ENCODE measurements around the gene SLC38A3. TPM values are rescaled to one million over a fixed set of nuclear protein-coding genes. Genes with fewer than 3 reads are reported as not detected.
"Not testable (repeated sequence)": the region's sequence is repeated elsewhere in the genome, so short reads cannot be mapped to it uniquely, and the experiment has no call there.

SLC38A3 gene
- total RNA-seq, 8 experiments from 2014 or later, result 0.46 to 9.0 (median 0.85) TPM

GRCh38 chr3:50222169-50222528 is 17.1 kb downstream of the SLC38A3 start:
- Histone ChIP-seq H3K4me1 (replicated peaks in 1 of 2) (peaks cover 3 to 23% of the 10 kb centered on the region in 2 donors), H3K4me3 (no peak overlapping the region), H3K27ac (no peak overlapping the region)
- 80 to 100% methylated on average over 1 of the region's 1 CpG; no CpG with 5 or more reads in 8 of the 10 experiments for WGBS, 10 experiments
- ATAC-seq (replicated peaks in 6 of 8), result no peak
- in situ Hi-C loops (cut with MboI; ENCODE audit: low pct_unique_long_range_greater_than_20kb in 2 of 9, low sequenced_read_pairs in 9 of 9, unreplicated experiment in 9 of 9), result no loop called here

- Histone ChIP-seq H3K27ac (no peak overlapping the region), H3K4me1 (replicated peaks in 1 of 2) (peaks cover 12 to 33% of the 10 kb centered on the region in 2 donors), H3K4me3 (no peak overlapping the region)
- WGBS, 10 experiments, result 0 to 78% (median 61%) methylated on average over 1 to 5 of the region's 5 CpGs; no CpG with 5 or more reads in 1 of the 10 experiments
- ATAC-seq (replicated peaks in 6 of 8), result no peak
- in situ Hi-C loops (cut with MboI; ENCODE audit: low pct_unique_long_range_greater_than_20kb in 2 of 9, low sequenced_read_pairs in 9 of 9, unreplicated experiment in 9 of 9), result no loop called here
Observed at GRCh38 chr3:50224639-50225038, 19.6 kb downstream of the SLC38A3 start.

DNA sequence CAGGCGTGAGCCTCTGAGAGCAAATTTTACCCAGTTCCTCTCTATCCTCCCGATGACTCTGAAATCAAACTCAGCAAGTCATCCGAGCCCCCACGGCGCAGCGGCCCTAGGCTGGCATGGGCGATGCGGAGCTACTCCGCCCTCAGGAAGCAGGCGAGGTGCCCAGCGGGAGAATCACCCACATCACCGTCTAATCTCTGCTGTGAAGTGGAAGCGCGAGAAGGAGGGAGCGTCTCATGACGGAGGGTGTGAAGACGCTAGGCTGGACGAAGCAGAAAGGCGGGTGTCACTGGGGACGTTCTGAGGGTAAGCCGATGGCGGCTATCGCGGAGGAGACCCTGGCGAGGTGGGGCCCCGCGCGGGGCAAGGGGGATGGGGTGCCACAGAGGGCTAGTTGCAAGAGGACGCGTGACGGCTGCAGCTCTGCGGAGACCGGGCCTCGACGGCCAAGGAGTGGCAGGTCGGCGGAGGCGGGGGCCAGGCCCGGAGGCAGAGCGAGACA is 21.9 kb downstream of the SLC38A3 start:
- H3K4me1 ChIP-seq (replicated peaks in 1 of 2), result peaks cover 9 to 13% of the 10 kb centered on the region in 2 donors
- no peak overlapping the region for H3K27ac ChIP-seq
- WGBS, 10 experiments, result 4 to 30% (median 20%) methylated on average over 1 to 5 of the region's 40 CpGs; no CpG with 5 or more reads in 7 of the 10 experiments
- peak overlapping the region; percentile 9 to 72 (median 52) for H3K4me3 ChIP-seq
- peak in 3 of 8 experiments; percentile 21 to 32 (median 27) for ATAC-seq (replicated peaks in 6 of 8)
- in situ Hi-C loops (cut with MboI; ENCODE audit: low pct_unique_long_range_greater_than_20kb in 2 of 9, low sequenced_read_pairs in 9 of 9, unreplicated experiment in 9 of 9), result no loop called here

GRCh38 chr3:50227390-50228183 is 22.5 kb downstream of the SLC38A3 start:
- ATAC-seq (replicated peaks in 6 of 8), result peak; percentile 86 to 91 (median 86)
- H3K4me3 ChIP-seq, result peak overlapping the region; percentile 42 to 72 (median 52)
- 0 to 10% (median 0%) methylated on average over 1 to 7 of the region's 51 CpGs; no CpG with 5 or more reads in 2 of the 10 experiments for WGBS, 10 experiments
- in situ Hi-C loops (cut with MboI; ENCODE audit: low pct_unique_long_range_greater_than_20kb in 2 of 9, low sequenced_read_pairs in 9 of 9, unreplicated experiment in 9 of 9), result no loop called here
- H3K4me1 ChIP-seq (replicated peaks in 1 of 2), result peaks cover 9 to 13% of the 10 kb centered on the region in 2 donors
- peak overlapping the region; percentile 72 to 82 for H3K27ac ChIP-seq

GRCh38 chr3:50228184-50228763 is 23.2 kb downstream of the SLC38A3 start:
- Histone ChIP-seq H3K4me1 (replicated peaks in 1 of 2) (peaks cover 16 to 20% of the 10 kb centered on the region in 2 donors), H3K27ac (peak overlapping the region; percentile 72 to 82), H3K4me3 (peak overlapping the region; percentile 42 to 72 (median 52))
- ATAC-seq (replicated peaks in 6 of 8), result peak in 1 of 8 experiments; percentile 14
- in situ Hi-C loops (cut with MboI; ENCODE audit: low pct_unique_long_range_greater_than_20kb in 2 of 9, low sequenced_read_pairs in 9 of 9, unreplicated experiment in 9 of 9), result not testable (repeated sequence)
- WGBS, 10 experiments, result 0 to 80% (median 52%) methylated on average over 1 to 9 of the region's 15 CpGs; no CpG with 5 or more reads in 4 of the 10 experiments

DNA sequence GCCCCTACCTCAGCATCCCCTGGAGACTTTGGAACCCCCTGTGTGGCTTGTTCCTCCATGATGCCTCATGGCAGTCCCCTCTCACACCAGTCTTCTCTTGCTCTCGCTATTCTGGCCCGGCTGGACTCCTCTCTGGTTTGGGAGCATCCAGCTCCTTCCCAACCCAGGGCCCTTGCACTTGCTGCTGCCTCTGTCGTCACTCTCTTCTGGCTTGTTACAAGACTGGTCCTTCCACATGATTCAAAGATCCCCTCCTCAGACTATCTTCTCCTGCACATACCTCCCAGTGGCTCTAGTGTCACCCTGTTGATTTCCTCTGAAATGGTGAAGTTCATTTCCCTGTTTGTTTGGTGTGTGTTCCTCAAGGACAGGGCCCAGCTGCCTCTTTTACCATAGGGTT is 24.4 kb downstream of the SLC38A3 start:
- in situ Hi-C loops (cut with MboI; ENCODE audit: low pct_unique_long_range_greater_than_20kb in 2 of 9, low sequenced_read_pairs in 9 of 9, unreplicated experiment in 9 of 9), result no loop called here

GRCh38 chr3:50230104-50230793 is 25.2 kb downstream of the SLC38A3 start:
- H3K27ac ChIP-seq, result no peak overlapping the region
- no peak overlapping the region for H3K4me3 ChIP-seq
- in situ Hi-C loops (cut with MboI; ENCODE audit: low pct_unique_long_range_greater_than_20kb in 2 of 9, low sequenced_read_pairs in 9 of 9, unreplicated experiment in 9 of 9), result no loop called here
- WGBS, 10 experiments, result 50 to 100% (median 87%) methylated on average over 1 to 6 of the region's 8 CpGs; no CpG with 5 or more reads in 3 of the 10 experiments
- H3K4me1 ChIP-seq (replicated peaks in 1 of 2), result peaks cover 21 to 35% of the 10 kb centered on the region in 2 donors
- ATAC-seq (replicated peaks in 6 of 8), result no peak

More for the DNA sequence above, 24.4 kb downstream of the SLC38A3 start:
- no peak overlapping the region for H3K27ac ChIP-seq
- no peak for ATAC-seq (replicated peaks in 6 of 8)
- 80 to 100% (median 100%) methylated on average over 1 to 3 of the region's 3 CpGs; no CpG with 5 or more reads in 5 of the 10 experiments for WGBS, 10 experiments
- peaks cover 21 to 28% of the 10 kb centered on the region in 2 donors for H3K4me1 ChIP-seq (replicated peaks in 1 of 2)
- H3K4me3 ChIP-seq, result no peak overlapping the region

GRCh38 chr3:50230794-50231125 is 25.7 kb downstream of the SLC38A3 start:
- in situ Hi-C loops (cut with MboI; ENCODE audit: low pct_unique_long_range_greater_than_20kb in 2 of 9, low sequenced_read_pairs in 9 of 9, unreplicated experiment in 9 of 9), result no loop called here
- ATAC-seq (replicated peaks in 6 of 8), result no peak
- 0 to 100% (median 90%) methylated on average over 1 to 3 of the region's 4 CpGs; no CpG with 5 or more reads in 1 of the 10 experiments for WGBS, 10 experiments
- H3K4me3 ChIP-seq, result no peak overlapping the region
- peaks cover 24 to 39% of the 10 kb centered on the region in 2 donors for H3K4me1 ChIP-seq (replicated peaks in 1 of 2)
- H3K27ac ChIP-seq, result no peak overlapping the region

GRCh38 chr3:50231581-50231980 is 26.5 kb downstream of the SLC38A3 start:
- Histone ChIP-seq H3K4me1 (replicated peaks in 1 of 2) (peaks cover 24 to 36% of the 10 kb centered on the region in 2 donors), H3K27ac (no peak overlapping the region), H3K4me3 (no peak overlapping the region)
- no peak for ATAC-seq (replicated peaks in 6 of 8)
- in situ Hi-C loops (cut with MboI; ENCODE audit: low pct_unique_long_range_greater_than_20kb in 2 of 9, low sequenced_read_pairs in 9 of 9, unreplicated experiment in 9 of 9), result no loop called here
- WGBS, 10 experiments, result 17 to 100% (median 77%) methylated on average over 1 to 4 of the region's 5 CpGs; no CpG with 5 or more reads in 7 of the 10 experiments

DNA sequence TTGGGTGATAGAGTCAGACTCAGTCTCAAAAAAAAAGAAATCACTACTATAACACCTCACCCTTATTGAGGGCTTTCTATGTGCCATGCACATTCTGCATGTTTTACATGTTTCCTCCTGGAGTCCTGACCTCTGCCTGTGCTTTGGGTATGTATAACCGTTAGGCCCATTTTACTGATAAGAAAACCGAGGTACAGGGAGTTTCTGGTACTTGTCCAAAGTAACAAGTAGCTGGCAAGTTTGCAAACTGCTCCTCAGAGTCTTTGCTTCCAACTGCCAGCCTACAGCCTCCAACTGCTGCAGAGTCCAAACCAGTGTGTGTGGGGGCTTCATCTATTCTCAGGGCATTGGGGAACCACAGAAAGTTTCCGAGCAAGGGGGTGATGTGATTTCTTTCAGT is 27.2 kb downstream of the SLC38A3 start:
- in situ Hi-C loops (cut with MboI; ENCODE audit: low pct_unique_long_range_greater_than_20kb in 2 of 9, low sequenced_read_pairs in 9 of 9, unreplicated experiment in 9 of 9), result no loop called here

DNA sequence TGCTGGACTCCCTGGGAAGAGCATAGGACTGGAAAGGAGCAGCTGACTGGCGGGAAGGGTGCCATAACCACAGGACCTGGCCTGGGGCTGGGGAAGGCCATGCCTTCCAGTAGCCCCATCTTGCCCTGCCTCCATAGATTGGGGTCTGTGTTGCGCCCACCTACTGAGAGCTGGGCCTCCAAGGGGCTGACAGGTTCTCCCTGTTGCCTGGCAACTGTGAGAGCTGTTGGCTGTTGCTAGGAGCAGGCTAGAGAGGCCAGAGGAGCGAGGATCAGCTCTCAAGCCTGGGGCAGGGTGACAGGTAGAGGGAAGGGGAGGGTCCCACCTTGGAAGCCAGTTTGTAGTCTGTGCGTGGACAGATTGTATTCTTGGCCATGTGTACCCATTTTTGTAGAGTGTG is 28.1 kb downstream of the SLC38A3 start:
- Histone ChIP-seq H3K4me1 (replicated peaks in 1 of 2) (peaks cover 22 to 33% of the 10 kb centered on the region in 2 donors), H3K4me3 (no peak overlapping the region), H3K27ac (peak overlapping the region in 1 of 2 donors; percentile 44)
- in situ Hi-C loops (cut with MboI; ENCODE audit: low pct_unique_long_range_greater_than_20kb in 2 of 9, low sequenced_read_pairs in 9 of 9, unreplicated experiment in 9 of 9), result no loop called here
- 67 to 84% methylated on average over 1 to 2 of the region's 4 CpGs; no CpG with 5 or more reads in 8 of the 10 experiments for WGBS, 10 experiments
- ATAC-seq (replicated peaks in 6 of 8), result peak in 4 of 8 experiments; percentile 9 to 22 (median 14)

More for the DNA sequence above, 27.2 kb downstream of the SLC38A3 start:
- Histone ChIP-seq H3K27ac (no peak overlapping the region), H3K4me1 (replicated peaks in 1 of 2) (peaks cover 24 to 36% of the 10 kb centered on the region in 2 donors), H3K4me3 (no peak overlapping the region)
- no peak for ATAC-seq (replicated peaks in 6 of 8)
- 20 to 100% (median 90%) methylated on average over 1 to 2 of the region's 3 CpGs; no CpG with 5 or more reads in 4 of the 10 experiments for WGBS, 10 experiments

DNA sequence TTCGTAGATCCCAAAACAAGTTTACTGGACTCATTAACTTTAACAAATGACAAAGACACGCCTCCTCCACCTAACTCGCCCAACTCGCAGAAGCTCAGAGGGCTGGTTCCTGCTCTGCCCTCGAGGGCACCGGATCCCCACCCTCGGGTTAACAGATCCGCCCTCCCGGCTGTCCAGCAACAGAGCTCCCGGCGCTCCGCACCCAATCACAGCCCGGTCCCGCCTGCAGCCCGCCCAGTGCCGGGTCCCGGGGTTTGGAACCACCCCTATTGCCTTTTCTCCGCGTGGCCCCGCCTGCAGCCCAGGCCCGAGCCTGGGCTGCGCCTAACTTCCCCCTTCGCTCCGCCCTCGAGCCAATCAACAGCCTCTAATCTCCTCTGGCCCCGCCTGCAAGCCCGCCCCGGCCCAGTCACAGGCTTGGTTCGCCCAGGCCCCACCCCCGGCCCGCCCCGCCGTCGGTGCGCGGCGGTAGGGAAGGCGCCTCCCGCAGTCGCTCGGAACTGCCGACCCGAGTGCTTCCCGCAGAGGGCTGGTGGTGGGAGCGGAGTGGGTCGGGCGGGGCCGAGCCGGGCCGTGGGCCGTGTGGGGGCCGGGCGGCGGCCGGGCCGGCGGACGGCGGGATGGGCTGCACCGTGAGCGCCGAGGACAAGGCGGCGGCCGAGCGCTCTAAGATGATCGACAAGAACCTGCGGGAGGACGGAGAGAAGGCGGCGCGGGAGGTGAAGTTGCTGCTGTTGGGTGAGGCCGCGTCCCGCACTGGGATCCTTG is 30.8 kb downstream of the SLC38A3 start, which contains the start of gene GNAI2:
TSS of gene GNAI2 (plus strand) at position 489 of the 768 bp plus-strand sequence. CDS start at position 621, 132 bp downstream.
- WGBS, 10 experiments, result 0 to 8% (median 0%) methylated on average over 1 to 14 of the region's 75 CpGs; no CpG with 5 or more reads in 4 of the 10 experiments
- Histone ChIP-seq H3K4me3 (peak within 1 kb of the TSS; percentile 61 to 97 (median 81)), H3K27ac (peak within 1 kb of the TSS; percentile 33 to 62), H3K4me1 (replicated peaks in 1 of 2) (peaks cover 32 to 53% of the 10 kb centered on the region in 2 donors)
- in situ Hi-C loops (cut with MboI; ENCODE audit: low pct_unique_long_range_greater_than_20kb in 2 of 9, low sequenced_read_pairs in 9 of 9, unreplicated experiment in 9 of 9), result no loop called here
- peak; percentile 83 to 93 (median 90) for ATAC-seq (replicated peaks in 6 of 8)

Measured in motor neuron (in vitro differentiated cells).